Measurements from ENCODE around the gene PTPRT.

The PTPRT gene

DNA sequence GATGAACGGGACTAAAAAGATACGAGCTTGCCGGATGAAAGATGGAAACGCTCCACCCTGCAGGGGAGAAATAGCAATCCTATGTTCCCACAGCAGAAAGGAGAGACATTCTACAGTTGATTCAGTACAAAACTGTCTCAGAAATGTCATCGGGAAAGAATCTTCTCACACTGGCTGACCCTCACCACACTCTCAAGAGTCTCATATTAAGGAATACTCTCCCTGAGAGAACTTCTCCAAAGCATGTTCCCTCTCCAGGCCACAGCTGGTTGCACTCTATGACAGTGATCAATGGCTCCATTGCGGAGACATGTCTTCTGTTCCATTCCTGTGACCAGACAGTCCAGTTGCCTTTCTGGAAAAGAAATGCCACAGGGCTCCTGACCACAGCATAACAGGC lies 813.6 kb downstream of the PTPRT start:
- DNase-seq (ENCODE audit: low spot score): no peak

GRCh38 chr20:42373049-42373448 lies 816.7 kb downstream of the PTPRT start:
- DNase-seq (ENCODE audit: low spot score): no peak

GRCh38 chr20:42370075-42370474 lies 819.6 kb downstream of the PTPRT start:
- no peak for DNase-seq (ENCODE audit: low spot score)

DNA sequence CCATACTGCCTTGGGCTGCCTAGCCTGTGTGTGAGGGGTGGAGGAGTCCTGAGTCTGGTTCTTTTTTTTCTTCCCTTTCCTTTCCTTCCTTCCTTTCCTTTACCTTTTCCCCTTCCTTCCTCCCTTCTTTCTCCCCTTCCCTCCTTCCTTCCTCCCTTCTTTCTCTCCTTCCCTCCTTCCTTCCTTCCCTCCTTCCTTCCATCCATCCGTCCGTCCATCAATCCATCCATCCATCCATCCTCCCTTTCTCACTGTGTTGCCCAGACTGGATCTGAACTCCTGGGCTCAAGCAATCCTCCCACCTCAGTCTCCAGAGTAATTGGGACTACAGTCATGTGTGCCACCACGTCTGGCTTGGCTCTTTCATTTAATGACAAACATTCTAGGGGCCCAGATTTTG lies 820.8 kb downstream of the PTPRT start:
- no peak for DNase-seq (ENCODE audit: low spot score)

- DNase-seq (ENCODE audit: low spot score): no peak
Measured at GRCh38 chr20:42366626-42367025, 823.1 kb downstream of the PTPRT start.

DNA sequence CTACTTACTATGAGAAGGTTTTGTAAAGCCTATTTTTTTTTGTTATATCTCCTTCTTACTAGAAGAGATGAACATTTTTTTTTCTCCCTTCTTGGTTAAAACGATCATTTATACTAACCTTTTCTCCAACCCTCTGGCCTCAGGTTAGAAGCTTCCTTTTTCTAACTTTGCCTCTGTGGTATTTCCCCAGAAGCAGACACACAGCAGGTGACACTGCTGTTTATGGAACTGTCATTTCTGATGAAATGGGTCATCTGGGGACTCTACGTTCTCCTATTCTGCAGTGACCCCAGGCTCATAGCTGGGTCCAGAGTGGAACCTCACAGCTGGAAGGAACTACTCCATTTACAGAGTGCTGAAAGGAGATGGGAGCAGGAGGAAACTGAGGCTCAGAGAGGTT lies 825.3 kb downstream of the PTPRT start:
- DNase-seq (ENCODE audit: low spot score): no peak

DNA sequence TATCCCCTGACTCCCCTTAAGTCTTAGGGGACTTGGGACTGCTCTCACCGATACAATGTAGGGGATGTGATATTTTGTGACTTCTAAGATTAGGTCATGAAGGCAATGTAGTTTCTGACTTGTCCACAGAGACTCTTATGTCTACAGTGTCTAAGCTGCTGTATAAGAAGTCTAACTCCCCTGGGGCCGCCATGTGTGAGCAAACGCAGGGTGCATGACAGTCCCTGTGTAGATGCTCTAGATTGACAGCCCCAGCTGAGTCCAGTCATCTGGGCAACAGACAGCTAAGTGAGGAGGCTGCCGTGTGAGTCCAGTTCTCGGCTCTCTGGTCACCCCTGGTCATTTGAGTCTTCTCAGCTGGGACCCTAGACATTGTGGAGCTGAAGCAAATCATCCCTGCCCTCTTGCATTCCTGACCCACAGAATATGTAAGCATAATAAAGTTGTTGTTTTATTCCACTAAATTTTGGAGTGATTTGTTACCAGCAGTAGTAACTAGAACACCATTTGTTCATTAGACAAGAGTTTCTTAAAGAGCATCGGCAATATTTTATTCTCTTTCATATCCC lies 828.2 kb downstream of the PTPRT start:
- DNase-seq (ENCODE audit: low spot score): peak; percentile 19

DNA sequence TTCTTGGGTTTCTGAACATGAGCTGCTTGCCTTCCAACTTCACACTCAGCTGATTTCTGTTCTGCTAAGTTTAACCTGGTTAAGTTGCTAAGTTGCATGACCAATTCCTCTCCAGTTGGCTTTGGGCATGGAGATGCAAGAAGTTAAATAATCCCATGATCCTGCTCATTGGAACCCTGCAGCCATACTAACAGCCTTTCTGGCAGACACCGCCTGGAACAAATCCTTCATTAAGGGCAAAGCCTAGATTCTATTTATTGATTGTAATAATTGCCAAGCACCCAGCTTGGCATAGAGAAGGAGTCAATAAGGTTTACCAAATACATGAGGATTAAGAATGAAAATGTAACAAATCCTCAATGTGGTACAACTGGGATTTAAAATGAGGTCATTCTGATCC lies 829.1 kb downstream of the PTPRT start:
- DNase-seq (ENCODE audit: low spot score): no peak

- no peak for DNase-seq (ENCODE audit: low spot score)
Measured at GRCh38 chr20:42359617-42360016, 830.1 kb downstream of the PTPRT start.

DNA sequence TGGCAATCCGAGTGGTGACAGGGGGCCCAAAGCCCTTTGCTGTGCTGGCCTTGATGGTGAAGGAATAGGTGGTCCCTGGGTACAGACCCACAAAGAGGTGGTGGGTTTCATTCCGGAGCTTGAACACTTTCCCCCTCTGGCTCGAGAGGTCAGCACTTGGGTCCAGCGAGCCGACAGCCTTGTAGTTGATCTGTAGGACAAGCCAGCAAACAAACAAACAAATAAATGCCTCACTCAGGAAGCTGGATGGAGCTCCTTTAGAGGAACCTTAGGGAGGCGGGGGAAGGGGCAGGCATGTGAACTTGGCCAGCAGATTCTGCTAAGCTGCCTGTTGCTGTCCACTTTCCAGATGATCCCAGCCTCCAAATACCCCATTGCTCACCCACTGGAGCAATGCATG lies 837.6 kb downstream of the PTPRT start:
- no peak for DNase-seq (ENCODE audit: low spot score)

DNA sequence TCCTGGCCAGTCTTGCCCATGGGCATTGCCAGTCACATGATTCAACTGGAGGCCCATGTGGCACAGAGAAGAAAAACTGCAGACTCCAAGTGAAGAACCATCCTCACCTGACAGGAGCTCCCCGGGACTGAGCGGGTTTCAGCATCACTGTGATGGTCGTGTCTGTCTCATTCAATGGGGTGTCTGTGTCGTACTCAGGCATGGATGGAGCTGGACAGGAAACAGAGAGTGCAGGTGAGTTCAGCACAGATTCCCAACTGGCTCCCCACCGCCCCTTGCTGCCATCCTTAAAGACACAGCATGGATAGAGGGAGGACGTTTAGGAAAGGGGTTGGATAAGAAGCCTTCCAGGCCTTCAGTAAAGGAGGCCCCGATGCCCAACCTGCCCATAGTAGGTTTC lies 839.2 kb downstream of the PTPRT start:
- no peak for DNase-seq (ENCODE audit: low spot score)

DNA sequence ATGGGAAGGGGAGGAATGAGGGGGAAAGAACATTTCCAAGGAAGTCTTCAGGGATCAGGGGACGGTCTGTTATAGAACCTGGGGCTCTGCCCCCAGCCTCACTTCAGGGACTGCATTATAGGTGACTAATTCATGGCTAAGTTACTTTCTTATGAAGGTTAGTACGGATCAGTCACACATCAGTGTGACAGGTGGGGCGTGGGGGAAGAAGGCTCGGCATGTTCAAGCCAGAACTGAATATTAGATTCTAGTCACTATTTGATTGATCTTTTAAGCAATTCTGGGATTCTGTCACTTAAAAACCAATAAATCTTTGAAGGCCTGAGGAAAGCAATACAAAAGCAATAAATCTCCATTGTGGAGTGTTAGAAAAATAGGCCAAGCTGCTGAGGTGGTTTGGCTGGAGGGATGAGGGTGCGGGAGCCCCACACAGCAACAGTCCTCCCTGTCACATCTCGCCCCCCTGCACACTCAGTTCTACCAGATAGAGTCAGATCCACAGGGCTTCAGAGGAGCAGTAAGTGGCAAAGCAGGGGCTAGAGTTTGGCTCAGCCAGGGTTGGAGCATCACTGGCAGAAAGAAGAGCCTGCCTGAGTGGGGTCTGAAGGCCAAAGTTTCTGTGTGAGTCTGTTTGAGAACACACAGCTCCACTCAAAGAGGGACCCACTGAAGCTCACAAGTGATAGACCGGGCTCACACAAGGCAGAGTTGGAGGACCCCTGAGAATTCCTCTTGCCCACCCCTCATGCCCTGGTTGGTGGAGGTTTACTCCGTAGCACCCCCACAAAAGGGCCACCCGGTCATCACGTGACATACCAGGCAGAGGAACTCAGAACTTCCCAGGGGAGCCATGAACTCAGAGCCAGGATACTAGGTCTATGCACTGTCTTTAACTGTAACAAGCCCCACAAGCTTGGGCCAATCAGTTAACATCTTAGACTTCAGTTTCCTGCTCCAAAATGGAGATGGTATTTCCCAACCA lies 843.2 kb downstream of the PTPRT start:
- DNase-seq (ENCODE audit: low spot score): no peak

DNA sequence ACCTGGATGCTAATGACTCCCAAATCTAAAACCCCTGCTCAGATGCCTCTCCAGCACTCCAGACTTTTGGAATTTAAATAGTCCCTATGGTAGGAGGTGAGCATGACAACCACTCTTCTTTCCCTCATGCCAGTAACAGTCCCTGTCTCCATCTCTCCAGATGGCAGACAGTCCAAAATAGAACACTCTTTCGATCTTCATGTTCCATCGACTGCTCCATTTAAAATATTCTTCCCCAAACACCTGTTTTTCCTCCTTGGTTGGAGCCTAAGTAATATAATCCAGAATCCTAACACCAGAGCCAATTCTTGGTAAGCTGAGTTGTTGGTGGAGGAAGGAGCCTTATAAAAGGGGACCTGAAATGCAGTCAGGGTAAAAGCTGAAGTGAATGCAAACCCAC lies 848.1 kb downstream of the PTPRT start:
- DNase-seq (ENCODE audit: low spot score): no peak

DNA sequence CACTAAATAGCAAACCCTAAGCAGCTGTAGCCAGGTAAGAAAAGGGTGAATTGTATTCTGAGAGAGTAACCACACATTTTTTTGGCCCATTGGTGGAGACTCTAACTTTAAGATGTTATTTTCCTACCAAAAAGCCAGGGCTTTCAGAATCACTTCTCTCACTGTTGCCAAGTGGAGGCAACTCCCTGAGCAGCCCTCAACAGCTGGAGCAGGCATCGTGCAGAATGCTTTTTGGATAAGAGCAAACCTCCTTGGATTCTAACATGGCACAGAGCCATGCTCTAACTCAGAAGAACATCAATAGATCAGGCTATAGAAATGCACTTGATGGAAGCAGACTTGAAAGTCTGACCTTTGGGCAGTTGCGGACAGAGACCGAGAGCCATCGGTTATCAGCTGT lies 849.3 kb downstream of the PTPRT start:
- DNase-seq (ENCODE audit: low spot score): no peak

DNA sequence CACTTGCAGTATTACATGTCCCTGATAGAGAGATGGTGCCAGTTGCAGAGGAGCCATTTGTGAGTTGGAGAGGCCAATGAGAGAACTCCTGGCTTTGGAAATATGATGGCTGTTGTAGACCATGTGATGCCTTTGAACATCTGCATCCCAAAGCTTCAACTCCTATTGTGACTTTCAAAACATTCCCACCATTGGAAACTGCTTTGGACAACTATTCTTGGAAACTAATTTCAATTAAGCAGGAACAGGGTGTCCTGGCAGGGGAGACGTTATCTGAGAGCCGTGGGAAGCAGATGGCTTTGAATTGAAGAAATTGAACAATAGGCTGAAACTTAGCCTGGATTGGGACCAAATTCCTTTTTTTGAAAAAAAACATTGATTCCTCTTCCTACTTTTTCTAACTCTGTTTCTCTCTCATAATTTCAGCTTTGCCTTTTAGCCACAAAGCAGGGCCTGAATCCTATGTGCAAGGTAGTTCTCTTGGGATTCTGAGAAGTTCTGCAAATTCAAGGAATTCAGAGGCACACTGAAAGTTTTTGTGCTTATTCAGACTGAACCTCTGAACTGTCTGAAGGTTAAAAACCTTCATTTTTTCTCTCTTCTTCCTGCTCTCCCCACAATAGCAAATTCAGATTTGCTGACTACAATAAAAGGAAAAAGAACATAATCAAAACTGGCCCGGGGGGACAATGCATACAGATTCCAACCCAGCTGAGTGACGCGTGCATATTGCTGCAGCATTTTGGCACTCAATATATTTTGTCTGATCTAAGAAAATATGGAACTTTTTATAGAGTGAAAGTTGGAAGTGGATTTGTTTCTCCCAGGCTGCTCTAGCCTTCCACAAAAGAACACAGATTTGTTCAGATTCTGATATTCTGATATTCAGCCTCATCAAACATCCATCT lies 851.2 kb downstream of the PTPRT start:
- no peak for DNase-seq (ENCODE audit: low spot score)

- no peak for DNase-seq (ENCODE audit: low spot score)
Measured at GRCh38 chr20:42336576-42336975, 853.1 kb downstream of the PTPRT start.

GRCh38 chr20:42319252-42320013 lies 870.3 kb downstream of the PTPRT start:
- DNase-seq (ENCODE audit: low spot score): no peak

- no peak for DNase-seq (ENCODE audit: low spot score)
Measured at GRCh38 chr20:42313704-42314103, 876.0 kb downstream of the PTPRT start.

DNA sequence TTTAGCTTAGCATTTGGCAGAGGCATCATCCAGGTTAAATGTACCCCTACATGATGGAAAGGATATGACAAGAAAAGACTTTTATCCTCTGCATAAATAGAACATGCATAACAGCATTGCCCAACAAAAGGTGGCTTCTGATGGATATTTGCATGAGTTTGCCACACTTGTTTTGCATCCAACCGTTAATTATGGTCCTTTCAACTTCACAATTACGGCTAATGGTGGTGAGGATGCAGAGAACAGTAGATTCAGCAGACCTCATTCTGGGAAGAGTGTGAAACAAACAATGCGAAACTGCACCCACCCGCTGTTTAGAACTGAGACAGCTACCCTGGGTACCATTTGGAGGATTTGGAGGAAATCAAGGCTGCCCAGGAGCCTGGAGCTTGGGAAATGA lies 880.7 kb downstream of the PTPRT start:
- no peak for DNase-seq (ENCODE audit: low spot score)

- DNase-seq (ENCODE audit: low spot score): no peak
Measured at GRCh38 chr20:42308171-42308570, 881.5 kb downstream of the PTPRT start.

DNA sequence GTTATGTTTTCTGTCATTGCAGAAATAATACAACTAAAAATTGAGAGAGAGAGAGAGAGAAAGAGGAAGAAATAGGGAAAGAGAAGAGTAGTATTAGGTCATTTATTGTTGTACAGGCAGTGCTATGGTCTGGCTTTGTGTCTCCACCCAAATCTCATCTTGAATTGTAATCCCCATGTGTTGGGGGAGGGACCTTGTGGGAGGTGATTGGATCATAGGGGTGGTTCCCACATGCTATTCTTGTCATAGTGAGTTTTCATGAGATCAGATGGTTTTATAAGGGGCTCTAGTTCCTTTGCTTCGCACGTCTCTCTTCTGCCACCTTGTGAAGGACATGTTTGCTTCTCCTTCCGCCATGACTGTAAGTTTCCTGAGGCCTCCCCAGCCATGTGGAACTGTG lies 894.1 kb downstream of the PTPRT start:
- no peak for DNase-seq (ENCODE audit: low spot score)

DNA sequence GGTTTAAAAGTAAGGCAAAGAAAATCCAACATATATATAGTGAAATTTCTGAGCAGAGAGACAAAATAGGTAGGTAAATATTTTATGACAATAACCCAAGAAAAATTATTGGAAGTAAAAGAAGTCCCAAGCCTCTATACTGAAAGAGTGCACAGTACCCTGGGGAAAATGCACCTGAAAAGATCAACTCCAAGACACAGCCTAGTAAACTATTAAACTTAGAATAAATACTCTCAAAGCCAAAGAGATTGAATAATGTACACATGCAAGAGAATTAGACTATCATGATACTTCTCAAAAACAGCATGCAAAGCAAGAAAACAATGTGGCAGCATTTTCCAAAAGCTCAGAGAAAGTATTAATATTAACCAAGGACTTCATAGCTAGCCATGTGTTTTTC lies 894.7 kb downstream of the PTPRT start:
- DNase-seq (ENCODE audit: low spot score): no peak

Data from germinal center (tissue), 1 donor.